Stimulated activated CD8-positive, alpha-beta memory T cell treated with anti-CD3 and anti-CD28 coated beads, Interleukin-12 subunit alpha, Interleukin-12 subunit beta, amount 100 ng/mL, for 4 hours (primary cell): ENCODE results near the gene EIF6.
"Not testable (repeated sequence)": the region's sequence is repeated elsewhere in the genome, so short reads cannot be mapped to it uniquely, and the experiment has no call there.

Experiments
- DNase-seq: peaks from one replicate; pipeline ENCODE4 v3.0.0-alpha.2; 2020; ENCODE audit warnings: low read depth

EIF6 gene

GRCh38 chr20:35284267-35284991 is at the start of gene EIF6:
TSS of gene EIF6 (minus strand) at chr20:35284772. CDS start at chr20:35284487, 285 bp downstream.
- DNase-seq: peak; percentile 60

GRCh38 chr20:35333606-35334005 is 49.0 kb upstream of the EIF6 start:
- DNase-seq: no peak

- no peak for DNase-seq
These were observed 48.1 kb upstream of the EIF6 start for GRCh38 chr20:35332540-35333200.

- no peak for DNase-seq
These were observed 45.0 kb upstream of the EIF6 start for GRCh38 chr20:35329435-35330139.

- DNase-seq: no peak
These were observed 44.1 kb upstream of the EIF6 start for GRCh38 chr20:35328689-35329088.

- no peak for DNase-seq
These were observed 43.6 kb upstream of the EIF6 start for GRCh38 chr20:35328095-35328685.

GRCh38 chr20:35327074-35327976 is 42.8 kb upstream of the EIF6 start:
- DNase-seq: no peak

GRCh38 chr20:35326740-35327073 is 42.1 kb upstream of the EIF6 start:
- DNase-seq: no peak

- no peak for DNase-seq
These were observed 41.6 kb upstream of the EIF6 start for GRCh38 chr20:35326021-35326739.

GRCh38 chr20:35325401-35325800 is 40.8 kb upstream of the EIF6 start:
- DNase-seq: no peak

- DNase-seq: no peak
These were observed 36.0 kb upstream of the EIF6 start for GRCh38 chr20:35320396-35321126.

- DNase-seq: no peak
These were observed 35.3 kb upstream of the EIF6 start for GRCh38 chr20:35319871-35320197.

- DNase-seq: no peak
These were observed 34.8 kb upstream of the EIF6 start for GRCh38 chr20:35319192-35319870.

- DNase-seq: no peak
These were observed 34.1 kb upstream of the EIF6 start for GRCh38 chr20:35318502-35319157.

GRCh38 chr20:35317416-35318210 is 33.0 kb upstream of the EIF6 start:
- DNase-seq: no peak

GRCh38 chr20:35316086-35316485 is 31.5 kb upstream of the EIF6 start:
- no peak for DNase-seq

GRCh38 chr20:35315632-35316020 is 31.1 kb upstream of the EIF6 start:
- not testable (repeated sequence) for DNase-seq

- DNase-seq: no peak
These were observed 30.5 kb upstream of the EIF6 start for GRCh38 chr20:35314816-35315631.
